ENCODE data around the gene SORBS2. TPM values are rescaled to one million over a fixed set of nuclear protein-coding genes. Genes with fewer than 3 reads are reported as not detected.
A peak's percentile ranks its signal among the peaks of the same experiment; 100 is the strongest.

Gene SORBS2
- total RNA-seq, 4 donors from 2014 or later, result 290 to 437 (median 377) TPM

DNA sequence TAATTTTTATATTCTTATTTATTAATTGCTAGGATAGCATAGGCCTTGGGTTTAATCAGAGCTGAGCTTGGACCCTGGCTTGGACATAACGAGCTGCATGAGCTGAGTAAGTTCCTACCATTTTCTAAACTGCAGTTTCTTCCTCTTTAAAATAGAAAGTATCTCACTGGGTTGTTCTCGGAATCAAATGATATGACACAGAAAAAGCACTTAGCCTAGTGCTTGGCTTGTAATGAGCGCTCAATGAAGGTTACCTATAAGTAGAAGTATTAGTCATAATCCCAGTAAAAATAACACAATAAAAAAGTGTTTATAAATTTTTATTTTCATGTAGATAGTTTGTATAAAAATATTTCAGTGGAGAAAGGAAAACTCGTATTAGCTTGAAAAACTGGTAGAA, 163.4 kb downstream of the SORBS2 start:
- 90 to 94% methylated on average over 4 of the region's 4 CpGs for WGBS, 2 donors
- Histone ChIP-seq H3K27me3 (no peaks in the 10 kb centered on the region), H3K27ac (no peak overlapping the region), H3K36me3 (peaks cover 24 to 52% of the 10 kb centered on the region in 2 donors), H3K4me1 (no peaks in the 10 kb centered on the region), H3K4me3 (replicated peaks in 1 of 3) (no peak overlapping the region), H3K9me3 (no peaks in the 10 kb centered on the region)
- TF ChIP-seq, protein P1, sequence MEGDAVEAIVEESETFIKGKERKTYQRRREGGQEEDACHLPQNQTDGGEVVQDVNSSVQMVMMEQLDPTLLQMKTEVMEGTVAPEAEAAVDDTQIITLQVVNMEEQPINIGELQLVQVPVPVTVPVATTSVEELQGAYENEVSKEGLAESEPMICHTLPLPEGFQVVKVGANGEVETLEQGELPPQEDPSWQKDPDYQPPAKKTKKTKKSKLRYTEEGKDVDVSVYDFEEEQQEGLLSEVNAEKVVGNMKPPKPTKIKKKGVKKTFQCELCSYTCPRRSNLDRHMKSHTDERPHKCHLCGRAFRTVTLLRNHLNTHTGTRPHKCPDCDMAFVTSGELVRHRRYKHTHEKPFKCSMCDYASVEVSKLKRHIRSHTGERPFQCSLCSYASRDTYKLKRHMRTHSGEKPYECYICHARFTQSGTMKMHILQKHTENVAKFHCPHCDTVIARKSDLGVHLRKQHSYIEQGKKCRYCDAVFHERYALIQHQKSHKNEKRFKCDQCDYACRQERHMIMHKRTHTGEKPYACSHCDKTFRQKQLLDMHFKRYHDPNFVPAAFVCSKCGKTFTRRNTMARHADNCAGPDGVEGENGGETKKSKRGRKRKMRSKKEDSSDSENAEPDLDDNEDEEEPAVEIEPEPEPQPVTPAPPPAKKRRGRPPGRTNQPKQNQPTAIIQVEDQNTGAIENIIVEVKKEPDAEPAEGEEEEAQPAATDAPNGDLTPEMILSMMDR (IDR thresholded peaks at IDR 0.05), result no peak
- TF ChIP-seq POLR2A (IDR thresholded peaks at IDR 0.05), result no peak
- intact Hi-C loops (cut with DNase I), result no loop called here
- no peak for DNase-seq

DNA sequence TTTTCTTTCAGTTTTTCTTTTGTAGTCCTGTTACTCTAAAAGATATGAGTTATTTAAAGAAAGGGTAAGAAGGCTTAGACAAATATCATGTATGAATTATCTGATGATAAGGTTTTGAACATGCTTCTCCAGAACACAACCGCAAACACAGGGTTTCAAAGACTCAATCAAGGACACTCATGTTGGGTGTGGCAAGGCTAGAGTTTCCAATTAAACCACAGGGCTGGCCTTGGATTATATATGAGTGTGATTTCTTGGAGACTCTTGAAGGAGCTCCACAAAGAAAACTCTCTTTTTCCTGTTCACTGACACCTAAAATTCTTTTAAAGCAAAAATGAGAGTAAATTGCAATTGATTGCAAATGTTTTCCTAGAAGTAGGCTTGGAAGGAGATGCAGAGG, 166.6 kb downstream of the SORBS2 start:
- intact Hi-C loops (cut with DNase I), result no loop called here
- TF ChIP-seq, protein P1 (IDR thresholded peaks at IDR 0.05), result no peak
- no peak for TF ChIP-seq POLR2A (IDR thresholded peaks at IDR 0.05)
- H3K4me3 ChIP-seq (replicated peaks in 1 of 3), result no peak overlapping the region
- WGBS, 2 donors, result 58 to 68% methylated on average over 1 of the region's 1 CpG
- peak overlapping the region in 1 of 3 donors; percentile 47 for H3K27ac ChIP-seq
- H3K9me3 ChIP-seq, result no peaks in the 10 kb centered on the region
- no peak for DNase-seq
- no peaks in the 10 kb centered on the region for H3K4me1 ChIP-seq
- no peaks in the 10 kb centered on the region for H3K27me3 ChIP-seq
- H3K36me3 ChIP-seq, result peaks cover 9 to 33% of the 10 kb centered on the region in 2 donors

DNA sequence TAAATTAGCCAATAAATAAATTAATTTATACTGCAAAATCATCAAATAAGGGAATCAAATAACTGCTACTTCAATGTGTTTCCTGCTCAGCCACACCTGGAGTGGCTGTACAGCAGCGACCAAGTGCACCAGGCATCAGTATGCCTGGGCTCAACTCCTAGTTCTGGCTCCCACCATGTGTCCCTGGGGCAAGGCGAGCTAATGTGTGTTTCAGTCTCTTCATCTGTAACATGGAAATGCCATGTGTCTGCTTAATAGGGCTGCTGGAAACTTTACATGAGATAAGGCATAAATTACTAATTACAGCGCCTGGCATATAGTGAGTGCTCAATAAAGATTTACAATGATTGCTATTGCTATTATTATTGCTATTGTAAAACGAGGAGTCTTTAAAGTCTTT, 167.6 kb downstream of the SORBS2 start:
- no peak for DNase-seq
- TF ChIP-seq, protein P1 (IDR thresholded peaks at IDR 0.05), result no peak
- no peak for TF ChIP-seq POLR2A (IDR thresholded peaks at IDR 0.05)
- no peak overlapping the region for H3K4me3 ChIP-seq (replicated peaks in 1 of 3)
- no peaks in the 10 kb centered on the region for H3K9me3 ChIP-seq
- H3K4me1 ChIP-seq, result no peaks in the 10 kb centered on the region
- peaks cover 10 to 32% of the 10 kb centered on the region in 2 donors for H3K36me3 ChIP-seq
- intact Hi-C loops (cut with DNase I), result no loop called here
- H3K27ac ChIP-seq, result peak overlapping the region in 1 of 3 donors; percentile 25
- 91 to 92% methylated on average over 4 of the region's 4 CpGs for WGBS, 2 donors
- no peaks in the 10 kb centered on the region for H3K27me3 ChIP-seq

DNA sequence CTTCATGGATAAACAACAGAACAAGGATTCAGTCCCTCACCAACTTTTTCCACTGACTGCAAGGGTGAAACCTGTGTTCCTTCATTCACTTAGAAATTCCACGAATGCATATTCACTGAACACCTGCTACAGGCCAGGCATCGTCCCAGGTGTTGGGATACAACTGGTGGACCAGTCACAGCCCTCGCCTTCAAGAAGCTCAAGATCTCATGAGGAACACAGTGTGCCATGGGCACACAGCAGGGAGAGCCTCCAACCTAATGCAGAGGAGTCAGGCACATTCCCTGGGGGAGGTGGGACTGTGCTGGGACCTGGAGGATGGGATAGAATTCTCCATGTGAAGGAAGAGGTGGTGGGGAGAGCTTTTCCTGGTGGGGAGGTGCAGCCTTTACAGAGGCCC, 169.1 kb downstream of the SORBS2 start:
- Histone ChIP-seq H3K27ac (peak overlapping the region in 1 of 3 donors; percentile 19), H3K4me1 (no peaks in the 10 kb centered on the region), H3K4me3 (replicated peaks in 1 of 3) (no peak overlapping the region), H3K9me3 (no peaks in the 10 kb centered on the region), H3K36me3 (peaks cover 19 to 32% of the 10 kb centered on the region in 2 donors), H3K27me3 (no peaks in the 10 kb centered on the region)
- intact Hi-C loops (cut with DNase I), result no loop called here
- TF ChIP-seq, protein P1 (IDR thresholded peaks at IDR 0.05), result no peak
- TF ChIP-seq POLR2A (IDR thresholded peaks at IDR 0.05), result no peak
- WGBS, 2 donors, result 90 to 97% methylated on average over 3 of the region's 3 CpGs
- DNase-seq, result no peak

DNA sequence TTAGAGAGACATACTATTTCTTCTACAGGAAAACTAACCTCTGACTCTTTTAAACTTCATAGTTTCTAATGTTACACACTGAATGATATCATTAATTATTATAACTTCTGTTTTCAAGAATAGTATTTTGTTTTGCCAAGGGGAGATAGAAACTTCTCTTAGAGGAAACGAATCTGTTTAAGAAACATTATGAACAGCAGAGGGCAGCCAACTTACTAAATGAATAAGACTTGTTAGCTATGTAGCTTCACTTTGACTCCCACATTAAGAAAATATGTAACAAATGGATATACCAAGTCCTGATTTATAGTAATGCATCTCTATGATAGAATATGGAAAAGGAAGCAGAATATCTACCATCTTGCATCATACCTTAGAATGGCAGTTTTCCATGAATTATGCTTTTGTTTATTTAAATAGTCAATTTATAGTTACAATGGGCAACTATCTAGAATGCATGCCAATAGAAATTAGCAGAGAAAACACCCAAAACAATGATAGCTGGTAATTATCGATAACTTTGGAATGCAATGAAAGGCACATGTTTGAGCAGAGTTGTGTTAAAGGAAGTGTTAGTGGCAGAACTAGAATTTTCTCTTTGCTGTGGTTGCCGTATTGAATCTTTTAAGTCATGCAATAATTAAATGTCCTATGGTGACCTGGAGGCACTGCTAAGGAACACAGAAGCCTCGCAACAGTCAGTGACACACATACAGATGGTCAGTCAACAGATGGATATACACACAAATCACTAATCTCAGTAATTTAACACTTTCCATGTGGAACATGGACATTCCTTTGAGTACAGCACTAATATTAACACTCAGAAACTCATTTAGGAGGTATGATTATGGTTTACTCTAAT, 171.0 kb downstream of the SORBS2 start:
- peak overlapping the region in 2 of 3 donors; percentile 37 to 60 for H3K27ac ChIP-seq
- no peaks in the 10 kb centered on the region for H3K4me1 ChIP-seq
- no peaks in the 10 kb centered on the region for H3K9me3 ChIP-seq
- no peak for DNase-seq
- 66 to 72% methylated on average over 4 of the region's 4 CpGs for WGBS, 2 donors
- H3K36me3 ChIP-seq, result peaks cover 19 to 30% of the 10 kb centered on the region in 2 donors
- H3K4me3 ChIP-seq (replicated peaks in 1 of 3), result no peak overlapping the region
- intact Hi-C loops (cut with DNase I), result no loop called here
- no peaks in the 10 kb centered on the region for H3K27me3 ChIP-seq
- no peak for TF ChIP-seq POLR2A (IDR thresholded peaks at IDR 0.05)
- TF ChIP-seq, protein P1 (IDR thresholded peaks at IDR 0.05), result peak in 3 of 6 experiments; percentile 46 to 60 (median 55)

All from thyroid gland (tissue), 4 donors.